ENCODE measurements around the gene CRABP1. TPM values are rescaled to one million over a fixed set of nuclear protein-coding genes. Genes with fewer than 3 reads are reported as not detected.

The CRABP1 gene
- polyA plus RNA-seq, 3 donors = not detected

- H3K36me3 Mint-ChIP-seq = no peaks in the 10 kb centered on the region
- Histone ChIP-seq H3K79me2 (ENCODE audit: insufficient read depth, low read length) (no peaks in the 10 kb centered on the region), H4K20me1 (ENCODE audit: insufficient read depth, low read length) (no peaks in the 10 kb centered on the region), H2AFZ (ENCODE audit: insufficient read depth, low read depth, low read length, poor library complexity, severe bottlenecking) (no peak overlapping the region), H3K4me1 (ENCODE audit: control insufficient read depth in 1 of 2, insufficient read depth in 2 of 2, low read length in 2 of 2) (no peaks in the 10 kb centered on the region), H3K9ac (ENCODE audit: insufficient read depth, low read length, poor library complexity, severe bottlenecking) (no peak overlapping the region), H3K4me3 (replicated peaks in 1 of 3; ENCODE audit: low read depth in 2 of 3, low read length in 3 of 3) (no peak overlapping the region), H3K9me3 (replicated peaks in 1 of 2; ENCODE audit: control insufficient read depth in 1 of 2, insufficient read depth in 1 of 2, low read length in 2 of 2) (no peaks in the 10 kb centered on the region), H3K36me3 (replicated peaks in 1 of 2; ENCODE audit: control insufficient read depth in 1 of 2, insufficient read depth in 2 of 2, low read length in 2 of 2) (no peaks in the 10 kb centered on the region), H3K27me3 (ENCODE audit: control insufficient read depth in 2 of 2, insufficient read depth in 2 of 2, low read length in 2 of 2) (no peaks in the 10 kb centered on the region), H3K27ac (ENCODE audit: low read depth in 1 of 2, low read length in 2 of 2) (no peak overlapping the region), H3K4me2 (replicated peaks; ENCODE audit: extremely low read depth, low read length, poor library complexity, severe bottlenecking) (no peak overlapping the region)
- no peak for DNase-seq
- 93% methylated on average over 3 of the region's 3 CpGs for WGBS (ENCODE audit: insufficient coverage)
- intact Hi-C loops (cut with micrococcal nuclease) = no loop called here
- peaks cover 0 to 2% (median 0%) of the 10 kb centered on the region in 3 donors for H3K27me3 Mint-ChIP-seq (ENCODE audit: low read depth in 3 of 3)
- peaks cover 6% of the 10 kb centered on the region for H3K4me1 Mint-ChIP-seq
- peak overlapping the region in 1 of 7 donors; percentile 41 for H3K27ac Mint-ChIP-seq
- no peak for TF ChIP-seq CTCF (IDR thresholded peaks at IDR 0.05)
- peaks cover 0 to 5% (median 2%) of the 10 kb centered on the region in 7 donors for H3K9me3 Mint-ChIP-seq
- H3K4me3 Mint-ChIP-seq = no peak overlapping the region
Measured at GRCh38 chr15:78391781-78392180, 51.6 kb downstream of the CRABP1 start.

GRCh38 chr15:78392430-78392829, 52.3 kb downstream of the CRABP1 start:
- Histone ChIP-seq H3K36me3 (replicated peaks in 1 of 2; ENCODE audit: control insufficient read depth in 1 of 2, insufficient read depth in 2 of 2, low read length in 2 of 2) (no peaks in the 10 kb centered on the region), H3K27me3 (ENCODE audit: control insufficient read depth in 2 of 2, insufficient read depth in 2 of 2, low read length in 2 of 2) (no peaks in the 10 kb centered on the region), H2AFZ (ENCODE audit: insufficient read depth, low read depth, low read length, poor library complexity, severe bottlenecking) (no peak overlapping the region), H3K4me1 (ENCODE audit: control insufficient read depth in 1 of 2, insufficient read depth in 2 of 2, low read length in 2 of 2) (no peaks in the 10 kb centered on the region), H3K4me2 (replicated peaks; ENCODE audit: extremely low read depth, low read length, poor library complexity, severe bottlenecking) (no peak overlapping the region), H3K9ac (ENCODE audit: insufficient read depth, low read length, poor library complexity, severe bottlenecking) (no peak overlapping the region), H3K27ac (ENCODE audit: low read depth in 1 of 2, low read length in 2 of 2) (no peak overlapping the region), H3K9me3 (replicated peaks in 1 of 2; ENCODE audit: control insufficient read depth in 1 of 2, insufficient read depth in 1 of 2, low read length in 2 of 2) (no peaks in the 10 kb centered on the region), H3K79me2 (ENCODE audit: insufficient read depth, low read length) (no peaks in the 10 kb centered on the region), H4K20me1 (ENCODE audit: insufficient read depth, low read length) (no peaks in the 10 kb centered on the region), H3K4me3 (replicated peaks in 1 of 3; ENCODE audit: low read depth in 2 of 3, low read length in 3 of 3) (no peak overlapping the region)
- WGBS (ENCODE audit: insufficient coverage) = 59% methylated on average over 4 of the region's 4 CpGs
- H3K27me3 Mint-ChIP-seq (ENCODE audit: low read depth in 3 of 3) = no peaks in the 10 kb centered on the region
- H3K9me3 Mint-ChIP-seq = peaks cover 0 to 5% (median 2%) of the 10 kb centered on the region in 7 donors
- no peak overlapping the region for H3K4me3 Mint-ChIP-seq
- H3K36me3 Mint-ChIP-seq = no peaks in the 10 kb centered on the region
- no peak for DNase-seq
- peaks cover 13% of the 10 kb centered on the region for H3K4me1 Mint-ChIP-seq
- no peak overlapping the region for H3K27ac Mint-ChIP-seq
- intact Hi-C loops (cut with micrococcal nuclease) = no loop called here
- no peak for TF ChIP-seq CTCF (IDR thresholded peaks at IDR 0.05)
